Gastrocnemius medialis (tissue), 4 donors: ENCODE measurements around the gene ENO1.

Experiments used
- CTCF ChIP-seq, 5 experiments: fragments of 450-650 bp in 3 of 5; fragments of 200-600 bp in 2 of 5; sonication (generic) in 2 of 5; IDR thresholded peaks in 4 of 5; conservative IDR thresholded peaks in 1 of 5; 1 replicate in 4 of 5; 2 replicates in 1 of 5; pipeline ENCODE4 v1.5.1; 2016 to 2019; ENCODE audit warnings: antibody characterized with exemption in 5 of 5, mild to moderate bottlenecking in 3 of 5, moderate library complexity in 3 of 5
- POLR2A ChIP-seq, 2 donors: fragments of 450-650 bp; IDR thresholded peaks; one replicate each; pipeline ENCODE4 v1.6.1; 2017; ENCODE audit warnings: antibody characterized with exemption in 2 of 2, mild to moderate bottlenecking in 2 of 2, moderate library complexity in 2 of 2

- TF ChIP-seq POLR2A (IDR thresholded peaks at IDR 0.05) (no peak), CTCF (IDR thresholded peaks at IDR 0.05 in 4 of 5, conservative IDR thresholded peaks at IDR 0.05 in 1 of 5) (no peak)
These were observed 8.1 kb upstream of the ENO1 start for GRCh38 chr1:8886589-8886988.
